ENCODE data around the gene THOC2. TPM values are rescaled to one million over a fixed set of nuclear protein-coding genes. Genes with fewer than 3 reads are reported as not detected.
A peak's percentile ranks its signal among the peaks of the same experiment; 100 is the strongest.

THOC2 gene
- total RNA-seq, 8 experiments from 2014 or later = 46.2 to 112 (median 57.6) TPM

DNA sequence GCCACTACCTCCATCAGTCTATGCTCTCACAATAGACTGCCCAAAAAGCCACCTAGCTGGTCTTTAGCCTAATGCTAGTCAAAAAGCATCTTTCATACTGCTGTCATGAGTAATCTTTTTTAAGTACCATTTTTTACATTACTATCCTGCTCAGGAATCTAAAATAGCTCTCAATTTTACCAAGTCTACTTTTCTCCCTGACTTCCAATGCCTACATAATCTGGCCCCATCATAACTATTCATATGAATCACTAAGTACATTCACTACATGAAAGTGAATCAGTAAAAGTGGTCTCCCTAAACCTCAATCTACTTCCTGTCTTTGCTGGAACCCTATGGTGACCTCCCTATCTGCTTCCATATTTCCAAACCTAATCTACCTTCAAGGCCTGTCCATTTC is 105.9 kb downstream of the THOC2 start:
- Histone ChIP-seq H3K4me3 (no peak overlapping the region), H3K27ac (no peak overlapping the region), H3K4me1 (replicated peaks in 1 of 2) (no peaks in the 10 kb centered on the region)
- in situ Hi-C loops (cut with MboI; ENCODE audit: low pct_unique_long_range_greater_than_20kb in 2 of 9, low sequenced_read_pairs in 9 of 9, unreplicated experiment in 9 of 9) = no loop called here
- no peak for ATAC-seq (replicated peaks in 6 of 8)

DNA sequence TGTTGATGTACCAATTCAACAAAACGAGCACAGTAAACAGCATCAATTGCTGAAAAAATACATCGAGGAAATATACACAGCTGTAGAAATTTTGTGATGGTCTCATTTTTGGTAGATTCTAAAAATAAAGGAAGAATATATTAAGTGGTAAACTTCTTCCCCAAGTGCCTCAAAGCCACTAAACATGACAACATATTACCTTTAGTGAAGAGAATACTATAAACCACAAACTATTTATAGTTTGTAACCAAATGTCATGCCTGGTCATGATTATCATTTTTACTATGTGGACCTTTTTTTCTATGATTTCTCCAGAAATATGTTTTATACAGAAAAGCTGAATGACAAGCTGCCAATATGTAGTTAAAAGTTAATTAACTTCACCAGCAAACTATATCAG is 106.9 kb downstream of the THOC2 start:
- 40 to 100% (median 67%) methylated on average over 1 to 2 of the region's 2 CpGs; no CpG with 5 or more reads in 5 of the 10 experiments for WGBS, 10 experiments
- no peak overlapping the region for H3K27ac ChIP-seq
- H3K4me1 ChIP-seq (replicated peaks in 1 of 2) = no peaks in the 10 kb centered on the region
- no peak overlapping the region for H3K4me3 ChIP-seq
- in situ Hi-C loops (cut with MboI; ENCODE audit: low pct_unique_long_range_greater_than_20kb in 2 of 9, low sequenced_read_pairs in 9 of 9, unreplicated experiment in 9 of 9) = no loop called here
- no peak for ATAC-seq (replicated peaks in 6 of 8)

DNA sequence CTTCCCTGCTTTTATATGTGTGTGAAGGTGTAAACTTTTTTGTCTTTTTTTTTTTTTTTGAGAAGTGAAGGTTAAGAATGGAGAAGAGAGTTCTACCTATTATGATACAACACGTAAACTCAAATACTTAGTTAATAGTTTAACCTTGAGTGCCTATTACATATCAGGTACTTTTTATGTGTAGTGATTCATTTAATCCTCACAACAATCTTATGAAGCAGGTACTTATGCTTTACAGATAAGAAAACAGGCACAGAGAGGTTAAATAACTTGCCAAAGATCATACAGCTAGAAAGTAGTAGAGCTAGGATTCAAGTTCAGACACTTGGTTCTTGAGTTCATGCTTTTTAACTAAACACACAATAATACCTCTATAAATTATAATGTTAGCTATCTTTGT is 107.4 kb downstream of the THOC2 start:
- no peak overlapping the region for H3K27ac ChIP-seq
- H3K4me1 ChIP-seq (replicated peaks in 1 of 2) = no peaks in the 10 kb centered on the region
- no peak overlapping the region for H3K4me3 ChIP-seq
- in situ Hi-C loops (cut with MboI; ENCODE audit: low pct_unique_long_range_greater_than_20kb in 2 of 9, low sequenced_read_pairs in 9 of 9, unreplicated experiment in 9 of 9) = no loop called here
- WGBS, 10 experiments = 50 to 83% (median 71%) methylated on average over 1 of the region's 1 CpG; no CpG with 5 or more reads in 7 of the 10 experiments
- ATAC-seq (replicated peaks in 6 of 8) = no peak

DNA sequence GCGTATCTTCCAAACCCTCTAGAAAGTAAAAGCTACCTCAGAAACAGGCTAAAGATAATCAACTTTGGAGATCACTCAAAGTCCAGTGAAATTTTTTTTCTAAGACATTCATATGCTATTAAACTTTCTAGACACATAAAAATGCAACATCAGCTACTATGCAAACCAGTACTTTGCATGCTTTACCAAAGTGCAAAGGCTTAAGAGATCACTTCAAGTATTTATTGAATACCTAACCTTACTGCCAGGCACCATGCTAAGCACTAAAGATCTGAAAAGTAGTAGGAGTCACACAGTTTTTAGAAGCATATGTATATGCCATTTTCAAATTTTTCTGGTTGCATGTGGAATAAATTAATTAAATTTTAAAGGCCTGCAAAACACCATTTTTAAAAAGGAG is 115.8 kb downstream of the THOC2 start:
- Histone ChIP-seq H3K4me3 (no peak overlapping the region), H3K4me1 (replicated peaks in 1 of 2) (no peaks in the 10 kb centered on the region), H3K27ac (no peak overlapping the region)
- in situ Hi-C loops (cut with MboI; ENCODE audit: low pct_unique_long_range_greater_than_20kb in 2 of 9, low sequenced_read_pairs in 9 of 9, unreplicated experiment in 9 of 9) = no loop called here
- 44 to 100% (median 93%) methylated on average over 1 of the region's 1 CpG; no CpG with 5 or more reads in 4 of the 10 experiments for WGBS, 10 experiments
- ATAC-seq (replicated peaks in 6 of 8) = peak in 1 of 8 experiments; percentile 36

DNA sequence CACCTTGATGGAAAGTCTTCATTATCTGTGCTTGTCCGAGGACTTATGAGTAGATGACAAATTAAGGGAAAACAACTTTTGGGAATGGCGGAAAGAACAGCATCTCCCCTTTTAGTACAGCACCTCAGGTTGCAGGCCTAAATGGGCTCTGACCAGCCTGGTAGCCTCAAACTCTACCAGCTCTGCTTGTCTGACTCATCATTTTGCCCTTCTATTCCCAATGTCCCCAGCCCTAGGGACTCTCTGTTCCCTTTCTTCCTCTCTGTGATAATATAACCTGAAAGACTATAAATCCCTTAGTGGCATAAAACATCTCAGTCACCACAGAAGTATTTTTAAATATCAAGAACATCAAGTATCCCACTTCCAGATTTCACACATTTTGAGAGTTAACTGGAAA is 121.9 kb downstream of the THOC2 start:
- 57 to 100% (median 87%) methylated on average over 1 to 2 of the region's 2 CpGs; no CpG with 5 or more reads in 6 of the 10 experiments for WGBS, 10 experiments
- H3K4me1 ChIP-seq (replicated peaks in 1 of 2) = no peaks in the 10 kb centered on the region
- no peak overlapping the region for H3K27ac ChIP-seq
- ATAC-seq (replicated peaks in 6 of 8) = no peak
- H3K4me3 ChIP-seq = no peak overlapping the region
- in situ Hi-C loops (cut with MboI; ENCODE audit: low pct_unique_long_range_greater_than_20kb in 2 of 9, low sequenced_read_pairs in 9 of 9, unreplicated experiment in 9 of 9) = no loop called here

DNA sequence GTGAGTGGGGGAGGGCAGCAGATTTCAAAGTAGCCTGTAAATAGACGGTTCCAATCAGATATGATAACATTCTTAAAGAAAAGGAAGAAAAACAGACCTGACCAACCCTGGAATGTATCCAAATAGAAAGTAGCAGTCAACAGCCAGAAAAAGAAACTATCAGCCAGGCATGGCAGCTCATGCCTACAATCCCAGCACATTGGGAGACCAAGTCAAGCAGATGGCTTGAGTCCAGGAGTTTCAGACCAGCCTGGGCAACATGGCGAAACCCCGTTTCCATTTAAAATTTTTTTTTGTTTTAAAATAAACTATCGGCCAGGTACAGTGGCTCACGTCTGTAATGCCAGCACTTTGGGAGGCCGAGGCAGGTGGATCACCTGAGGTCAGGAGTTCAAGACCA is 125.0 kb downstream of the THOC2 start:
- no peak for ATAC-seq (replicated peaks in 6 of 8)
- H3K4me3 ChIP-seq = no peak overlapping the region
- H3K27ac ChIP-seq = no peak overlapping the region
- H3K4me1 ChIP-seq (replicated peaks in 1 of 2) = no peaks in the 10 kb centered on the region
- in situ Hi-C loops (cut with MboI; ENCODE audit: low pct_unique_long_range_greater_than_20kb in 2 of 9, low sequenced_read_pairs in 9 of 9, unreplicated experiment in 9 of 9) = no loop called here
- 71 to 100% (median 85%) methylated on average over 1 to 2 of the region's 6 CpGs; no CpG with 5 or more reads in 6 of the 10 experiments for WGBS, 10 experiments

DNA sequence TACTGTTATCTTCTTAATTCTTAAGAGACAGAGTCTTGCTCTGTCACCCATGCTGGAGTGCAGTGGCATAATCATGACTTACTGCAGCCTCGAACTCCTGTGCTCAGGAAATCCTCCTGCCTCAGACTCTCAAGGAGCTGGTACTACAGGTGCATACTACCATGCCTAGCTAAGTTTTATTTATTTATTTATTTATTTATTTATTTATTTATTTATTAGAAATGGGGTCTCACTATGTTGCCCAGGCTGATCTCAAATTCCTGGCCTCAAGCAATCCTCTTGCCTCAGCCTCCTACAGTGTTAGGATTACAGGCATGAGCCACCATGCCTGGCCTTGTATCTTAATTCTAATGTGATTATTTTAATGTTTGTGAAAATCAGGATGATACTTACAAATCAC is 125.6 kb downstream of the THOC2 start:
- in situ Hi-C loops (cut with MboI; ENCODE audit: low pct_unique_long_range_greater_than_20kb in 2 of 9, low sequenced_read_pairs in 9 of 9, unreplicated experiment in 9 of 9) = no loop called here
- no peaks in the 10 kb centered on the region for H3K4me1 ChIP-seq (replicated peaks in 1 of 2)
- no peak overlapping the region for H3K27ac ChIP-seq
- 56 to 67% methylated on average over 1 of the region's 1 CpG; no CpG with 5 or more reads in 8 of the 10 experiments for WGBS, 10 experiments
- ATAC-seq (replicated peaks in 6 of 8) = no peak
- no peak overlapping the region for H3K4me3 ChIP-seq

DNA sequence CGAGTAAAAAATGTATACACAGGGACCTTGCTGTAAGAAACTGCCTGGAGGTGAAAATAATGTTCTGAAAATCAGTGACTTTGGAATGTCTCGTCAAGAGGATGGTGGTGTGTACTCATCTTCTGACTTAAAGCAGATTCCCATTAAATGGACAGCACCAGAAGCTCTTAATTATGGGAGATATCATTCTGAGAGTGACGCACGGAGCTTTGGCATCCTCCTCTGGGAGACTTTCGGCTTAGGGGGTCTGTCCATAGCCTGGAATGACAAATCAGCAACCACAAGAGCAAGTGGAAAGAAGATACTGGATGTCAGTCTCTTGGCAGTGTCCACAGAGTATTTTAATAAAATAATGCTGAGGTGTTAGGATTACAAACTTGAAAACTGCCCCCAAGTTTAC is 129.4 kb downstream of the THOC2 start:
- ATAC-seq (replicated peaks in 6 of 8) = no peak
- 36 to 100% (median 92%) methylated on average over 1 to 4 of the region's 5 CpGs; no CpG with 5 or more reads in 7 of the 10 experiments for WGBS, 10 experiments
- no peaks in the 10 kb centered on the region for H3K4me1 ChIP-seq (replicated peaks in 1 of 2)
- H3K27ac ChIP-seq = no peak overlapping the region
- H3K4me3 ChIP-seq = no peak overlapping the region
- in situ Hi-C loops (cut with MboI; ENCODE audit: low pct_unique_long_range_greater_than_20kb in 2 of 9, low sequenced_read_pairs in 9 of 9, unreplicated experiment in 9 of 9) = no loop called here

DNA sequence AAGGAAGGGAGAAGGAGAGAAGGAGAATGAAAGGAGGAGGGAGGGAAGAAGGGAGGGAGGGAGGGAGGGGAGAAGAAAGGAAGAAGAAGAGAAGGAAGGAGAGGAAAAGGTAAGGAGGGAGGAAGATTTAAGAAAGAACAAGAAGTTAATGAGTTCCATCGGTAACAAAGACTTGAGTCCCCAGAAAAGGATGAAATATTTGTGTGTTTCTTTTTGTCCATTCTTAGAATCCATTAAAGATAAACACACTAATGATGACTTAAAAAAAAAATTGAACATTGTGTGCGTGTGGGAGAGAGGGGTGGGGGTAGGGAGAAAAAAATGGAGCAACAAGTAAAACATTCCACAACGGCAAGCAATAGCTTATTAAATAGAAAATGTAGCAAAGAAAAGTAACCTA is 131.4 kb downstream of the THOC2 start:
- WGBS, 10 experiments = 16 to 100% (median 90%) methylated on average over 2 to 3 of the region's 3 CpGs; no CpG with 5 or more reads in 2 of the 10 experiments
- H3K27ac ChIP-seq = no peak overlapping the region
- H3K4me1 ChIP-seq (replicated peaks in 1 of 2) = no peaks in the 10 kb centered on the region
- H3K4me3 ChIP-seq = no peak overlapping the region
- in situ Hi-C loops (cut with MboI; ENCODE audit: low pct_unique_long_range_greater_than_20kb in 2 of 9, low sequenced_read_pairs in 9 of 9, unreplicated experiment in 9 of 9) = no loop called here
- no peak for ATAC-seq (replicated peaks in 6 of 8)

DNA sequence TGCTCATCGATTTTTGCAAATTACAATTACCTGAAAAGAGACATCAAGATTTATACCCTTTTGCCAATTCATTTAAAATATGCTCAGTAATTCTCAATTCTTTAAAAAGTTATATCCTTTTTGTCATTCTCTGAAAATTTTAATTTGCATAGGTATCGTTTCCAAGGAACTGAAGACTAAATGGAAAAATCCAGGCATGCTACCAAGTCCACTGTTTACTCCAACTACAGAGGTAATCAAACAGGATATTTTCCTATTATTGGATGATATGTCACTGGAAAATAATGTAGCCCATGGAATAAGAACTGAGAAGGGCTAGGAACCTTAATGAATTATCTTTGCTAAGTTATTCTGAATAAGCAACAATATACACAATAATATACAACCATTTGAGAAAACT is 132.7 kb downstream of the THOC2 start:
- in situ Hi-C loops (cut with MboI; ENCODE audit: low pct_unique_long_range_greater_than_20kb in 2 of 9, low sequenced_read_pairs in 9 of 9, unreplicated experiment in 9 of 9) = no loop called here
- ATAC-seq (replicated peaks in 6 of 8) = no peak
- no peak overlapping the region for H3K4me3 ChIP-seq
- H3K27ac ChIP-seq = no peak overlapping the region
- H3K4me1 ChIP-seq (replicated peaks in 1 of 2) = no peaks in the 10 kb centered on the region
- 0 to 100% (median 83%) methylated on average over 1 to 2 of the region's 2 CpGs; no CpG with 5 or more reads in 3 of the 10 experiments for WGBS, 10 experiments

DNA sequence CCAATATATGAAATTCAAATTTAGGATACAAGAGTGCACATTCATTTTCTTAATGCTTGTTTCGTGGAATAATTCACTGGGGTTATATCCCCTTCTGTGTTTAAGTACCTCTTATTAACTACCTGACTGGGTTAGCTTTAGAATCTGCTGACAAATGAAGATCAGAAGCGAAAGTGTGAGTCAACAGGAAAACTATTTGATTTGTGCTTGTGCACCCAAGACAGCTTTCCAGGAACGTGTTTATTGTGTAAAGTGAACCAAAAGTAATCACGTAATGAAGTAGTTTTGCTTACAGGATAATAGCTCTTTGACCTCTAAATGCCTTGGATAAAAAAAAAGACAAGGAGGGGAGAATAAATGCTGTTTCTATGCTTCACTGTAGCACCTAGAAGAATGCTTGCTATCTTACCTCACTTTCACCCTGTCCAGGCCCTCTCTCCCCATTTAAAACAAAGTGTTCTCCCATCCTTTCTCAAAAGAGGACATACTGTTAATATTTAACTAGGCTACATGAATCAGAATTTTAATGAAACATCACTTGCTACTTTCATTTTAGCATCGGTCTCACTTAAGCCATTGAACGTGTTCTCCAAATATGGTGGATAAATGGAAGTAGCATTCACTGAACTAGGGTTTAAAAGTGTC is 141.9 kb downstream of the THOC2 start:
- in situ Hi-C loops (cut with MboI; ENCODE audit: low pct_unique_long_range_greater_than_20kb in 2 of 9, low sequenced_read_pairs in 9 of 9, unreplicated experiment in 9 of 9) = no loop called here
- H3K4me3 ChIP-seq = no peak overlapping the region
- H3K4me1 ChIP-seq (replicated peaks in 1 of 2) = no peaks in the 10 kb centered on the region
- WGBS, 10 experiments = 25 to 100% (median 58%) methylated on average over 1 to 6 of the region's 6 CpGs; no CpG with 5 or more reads in 2 of the 10 experiments
- no peak overlapping the region for H3K27ac ChIP-seq
- peak in 1 of 8 experiments; percentile 27 for ATAC-seq (replicated peaks in 6 of 8)

DNA sequence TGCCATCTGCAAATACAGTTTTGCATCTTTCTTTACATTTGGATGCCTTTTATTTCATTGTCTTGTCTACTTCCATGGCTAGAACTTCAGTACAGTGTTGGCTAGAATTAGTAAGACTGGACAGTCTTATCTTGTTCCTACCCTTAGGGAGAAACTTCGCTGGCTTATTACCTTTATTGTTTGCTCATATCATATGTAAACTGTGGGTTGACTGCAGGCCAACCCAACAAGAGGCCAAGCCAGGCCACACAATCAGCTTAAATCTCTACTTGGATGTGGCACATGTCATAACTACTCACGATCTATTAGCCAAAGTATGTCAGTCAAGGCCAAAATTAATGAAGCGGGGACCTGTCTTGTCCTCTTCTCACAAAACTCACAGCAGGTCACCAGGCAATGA is 144.1 kb downstream of the THOC2 start:
- in situ Hi-C loops (cut with MboI; ENCODE audit: low pct_unique_long_range_greater_than_20kb in 2 of 9, low sequenced_read_pairs in 9 of 9, unreplicated experiment in 9 of 9) = no loop called here
- no peak for ATAC-seq (replicated peaks in 6 of 8)
- no peak overlapping the region for H3K4me3 ChIP-seq

DNA sequence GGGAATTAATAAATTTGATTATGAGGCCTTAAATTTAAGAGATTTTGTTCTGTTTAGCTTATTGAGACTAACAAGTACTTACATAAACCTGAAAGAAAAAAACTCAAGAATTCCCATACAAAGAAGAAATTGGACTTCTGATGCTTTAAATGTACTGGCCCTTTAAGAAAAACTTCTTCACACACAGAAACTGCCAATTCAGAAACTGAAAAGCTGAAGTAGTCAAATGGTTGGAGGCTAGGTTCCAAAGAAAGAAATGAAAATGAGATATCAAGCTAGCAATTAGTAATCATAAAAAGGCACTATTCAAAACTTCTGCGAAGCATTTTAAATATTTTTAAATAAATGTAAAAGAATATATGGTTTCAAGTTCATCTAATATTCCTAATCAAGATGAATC is 151.3 kb downstream of the THOC2 start:
- H3K27ac ChIP-seq = no peak overlapping the region
- no peaks in the 10 kb centered on the region for H3K4me1 ChIP-seq (replicated peaks in 1 of 2)
- ATAC-seq (replicated peaks in 6 of 8) = no peak
- no peak overlapping the region for H3K4me3 ChIP-seq
- 0 to 14% (median 0%) methylated on average over 1 of the region's 1 CpG; no CpG with 5 or more reads in 5 of the 10 experiments for WGBS, 10 experiments
- in situ Hi-C loops (cut with MboI; ENCODE audit: low pct_unique_long_range_greater_than_20kb in 2 of 9, low sequenced_read_pairs in 9 of 9, unreplicated experiment in 9 of 9) = no loop called here

More for the DNA sequence above, 144.1 kb downstream of the THOC2 start:
- Histone ChIP-seq H3K4me1 (replicated peaks in 1 of 2) (no peaks in the 10 kb centered on the region), H3K27ac (no peak overlapping the region)
- 10 to 100% (median 89%) methylated on average over 1 to 3 of the region's 3 CpGs; no CpG with 5 or more reads in 4 of the 10 experiments for WGBS, 10 experiments

DNA sequence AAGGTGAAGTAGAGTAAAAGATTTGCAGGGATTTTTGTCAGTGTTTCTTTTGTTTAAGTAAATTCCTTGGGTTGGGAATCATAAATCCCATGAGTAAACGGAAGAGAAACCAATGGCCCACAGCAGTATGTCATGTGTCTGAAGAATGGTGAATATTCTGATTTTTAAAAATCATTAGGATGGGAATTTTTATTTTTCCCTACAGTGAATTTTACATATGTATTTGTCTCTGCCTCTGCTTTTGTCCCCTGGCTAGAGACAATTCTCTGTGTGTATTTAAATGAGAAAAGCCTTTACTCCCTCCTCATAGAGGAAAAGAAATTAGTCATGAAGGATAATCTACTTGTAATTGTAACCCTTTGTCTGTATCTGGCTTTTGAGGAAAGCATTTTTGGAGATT is 152.1 kb downstream of the THOC2 start:
- 0 to 30% methylated on average over 1 of the region's 1 CpG; no CpG with 5 or more reads in 8 of the 10 experiments for WGBS, 10 experiments
- H3K4me3 ChIP-seq = no peak overlapping the region
- H3K4me1 ChIP-seq (replicated peaks in 1 of 2) = no peaks in the 10 kb centered on the region
- peak in 3 of 8 experiments; percentile 33 to 67 (median 63) for ATAC-seq (replicated peaks in 6 of 8)
- in situ Hi-C loops (cut with MboI; ENCODE audit: low pct_unique_long_range_greater_than_20kb in 2 of 9, low sequenced_read_pairs in 9 of 9, unreplicated experiment in 9 of 9) = no loop called here
- H3K27ac ChIP-seq = no peak overlapping the region

Data from motor neuron (in vitro differentiated cells).